Measurements from ENCODE around the gene PARVG.

- TF ChIP-seq CTCF (IDR thresholded peaks at IDR 0.05) (no peak), POLR2AphosphoS5 (IDR thresholded peaks at IDR 0.05) (no peak), POLR2A (IDR thresholded peaks at IDR 0.05) (no peak), EP300 (IDR thresholded peaks at IDR 0.05; ENCODE audit: low read depth) (no peak)
Measured at GRCh38 chr22:44168206-44168605, 12.5 kb upstream of the PARVG start.
